Hematopoietic multipotent progenitor cell treated with erythropoietin and hydrocortisone succinate and interleukin-3 and kit ligand, for 4 days (in vitro differentiated cells): Measurements from ENCODE around the gene CHST1.

ENCODE experiments used
- DNase-seq: peaks from one replicate; pipeline ENCODE4 v3.0.0-alpha.2; 2015

CHST1 gene, protein sequence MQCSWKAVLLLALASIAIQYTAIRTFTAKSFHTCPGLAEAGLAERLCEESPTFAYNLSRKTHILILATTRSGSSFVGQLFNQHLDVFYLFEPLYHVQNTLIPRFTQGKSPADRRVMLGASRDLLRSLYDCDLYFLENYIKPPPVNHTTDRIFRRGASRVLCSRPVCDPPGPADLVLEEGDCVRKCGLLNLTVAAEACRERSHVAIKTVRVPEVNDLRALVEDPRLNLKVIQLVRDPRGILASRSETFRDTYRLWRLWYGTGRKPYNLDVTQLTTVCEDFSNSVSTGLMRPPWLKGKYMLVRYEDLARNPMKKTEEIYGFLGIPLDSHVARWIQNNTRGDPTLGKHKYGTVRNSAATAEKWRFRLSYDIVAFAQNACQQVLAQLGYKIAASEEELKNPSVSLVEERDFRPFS

DNA sequence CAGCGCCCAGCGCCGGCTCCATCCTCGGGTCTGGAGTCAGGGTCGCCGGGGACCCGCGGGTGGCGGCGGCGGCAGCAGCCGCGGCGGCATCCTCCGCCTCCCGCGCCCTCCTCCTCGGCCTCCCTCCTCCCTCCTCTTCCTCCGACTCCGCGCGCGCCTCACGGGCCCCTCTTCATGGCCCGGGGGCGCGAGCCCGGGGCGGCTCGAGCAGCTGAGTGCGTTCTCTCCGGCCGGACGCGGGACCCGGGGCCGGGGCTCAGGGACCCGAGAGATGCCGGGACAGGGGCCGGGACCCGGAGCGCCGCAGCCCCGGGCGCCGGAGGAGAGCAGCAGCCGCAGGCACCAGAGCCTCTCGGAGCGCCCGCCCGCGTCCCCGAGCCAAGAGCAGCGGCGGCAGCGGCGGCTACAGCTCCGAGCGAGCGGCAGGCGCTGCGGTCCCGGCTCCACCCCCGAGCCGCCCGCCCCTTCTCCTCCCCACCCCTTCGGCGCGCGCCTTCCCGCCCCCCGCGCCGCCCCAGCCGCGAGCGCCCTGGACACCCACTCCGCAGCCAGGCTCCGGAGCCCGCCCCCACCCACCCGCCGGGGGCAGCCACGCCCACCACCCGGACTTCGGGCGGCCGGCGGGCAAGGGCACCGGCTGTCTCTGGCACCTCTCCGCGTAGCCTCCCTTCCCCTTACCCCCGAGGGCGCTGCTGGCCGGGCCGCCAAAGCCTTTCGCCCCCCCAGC, at the start of gene CHST1:
Gene CHST1, minus strand, starts transcription at position 417 of the 727 bp plus-strand sequence. CDS start 14,699 bp downstream, outside the sequence.
- peak; percentile 59 for DNase-seq

DNA sequence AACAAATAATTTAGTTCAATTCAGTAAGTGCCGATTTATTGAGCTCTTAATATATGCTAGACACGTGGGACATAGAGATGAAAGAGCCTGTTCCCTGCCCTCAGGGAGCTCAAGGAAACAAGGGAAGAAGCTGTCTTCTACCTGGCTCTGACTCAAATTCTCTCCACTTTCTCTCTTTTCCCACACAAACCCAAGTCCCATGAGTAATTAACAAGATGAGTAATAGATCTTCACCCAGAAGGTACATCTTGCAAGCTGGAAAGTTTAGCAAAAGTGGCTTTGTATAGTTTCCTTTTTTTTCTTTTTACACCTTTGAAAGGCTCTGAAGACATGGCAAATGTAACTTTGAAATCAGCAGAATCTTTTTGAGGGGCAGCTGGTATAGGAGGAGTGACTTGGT, 48.2 kb upstream of the CHST1 start:
- no peak for DNase-seq

DNA sequence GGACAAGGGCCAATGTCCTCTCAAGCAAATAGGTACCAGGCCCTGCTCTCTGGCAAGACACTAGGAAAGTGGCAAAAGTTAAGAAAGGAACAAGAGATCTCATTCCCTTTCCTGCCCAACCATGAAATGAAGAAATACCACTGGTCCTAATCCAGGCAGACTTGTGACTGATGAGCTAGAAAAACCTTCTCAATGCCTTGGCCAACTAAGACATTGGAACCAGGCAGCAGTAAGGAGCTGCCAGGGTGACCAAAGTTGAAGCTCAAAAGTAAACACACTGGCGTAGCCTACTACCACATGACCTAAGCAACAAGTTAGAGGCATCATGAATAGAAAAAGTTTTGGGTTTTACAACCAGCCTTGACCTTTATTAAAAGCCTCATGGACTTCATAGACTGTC, 45.1 kb upstream of the CHST1 start:
- DNase-seq: no peak

DNA sequence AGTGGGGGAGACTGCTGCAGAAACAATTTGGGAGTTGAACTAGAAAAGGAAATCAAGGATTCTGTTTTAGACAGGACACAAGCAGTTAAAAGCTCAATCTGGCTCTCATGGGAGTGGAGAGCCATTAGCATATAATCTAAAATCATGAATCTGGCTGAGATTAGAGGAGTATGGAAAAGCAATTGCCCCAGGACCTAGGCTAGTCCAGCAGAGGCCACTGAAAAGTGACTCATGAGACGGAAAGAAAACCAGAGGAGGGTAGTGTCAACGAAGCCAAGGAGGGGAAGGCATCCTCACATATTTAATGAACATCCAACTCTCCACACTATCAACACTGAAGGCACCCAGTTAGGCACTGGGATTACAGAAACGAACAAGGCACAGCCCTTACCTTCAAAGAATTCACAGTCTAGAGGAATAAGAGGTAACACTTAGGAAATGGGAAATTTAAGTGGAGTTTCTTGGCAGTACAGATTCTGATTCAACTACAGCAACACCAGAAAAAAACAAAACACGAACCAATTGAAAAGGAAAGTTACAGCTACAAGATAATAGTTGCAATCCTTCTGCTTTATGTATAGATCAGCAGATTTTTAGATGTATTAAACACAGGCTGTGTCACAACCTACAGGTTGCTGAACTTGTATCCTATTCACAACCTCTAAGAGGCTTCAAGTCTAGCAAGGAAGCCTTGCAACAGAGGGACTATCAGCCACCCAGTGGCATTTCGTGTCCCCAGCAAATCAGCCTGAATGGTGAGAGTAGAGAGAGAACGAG, 43.7 kb upstream of the CHST1 start:
- DNase-seq: no peak

DNA sequence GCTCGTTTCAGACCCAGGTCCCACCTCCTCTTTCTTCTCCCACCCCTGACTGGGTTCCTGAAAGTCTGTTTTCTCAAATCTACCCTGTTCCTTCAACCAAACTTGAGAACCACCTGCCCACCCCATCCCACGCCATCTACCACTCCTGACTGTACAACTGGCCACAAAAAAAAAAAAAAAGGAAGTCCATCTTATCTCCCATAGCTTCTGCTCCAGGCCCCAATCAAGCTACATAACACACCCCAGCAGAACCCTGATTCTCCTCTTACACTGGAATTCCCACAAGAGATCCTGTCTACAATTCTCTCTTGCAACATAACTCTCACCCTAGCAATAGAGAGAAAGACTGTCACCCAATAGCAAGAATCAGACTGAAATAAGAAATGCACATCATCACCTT, 39.2 kb upstream of the CHST1 start:
- peak; percentile 76 for DNase-seq

DNA sequence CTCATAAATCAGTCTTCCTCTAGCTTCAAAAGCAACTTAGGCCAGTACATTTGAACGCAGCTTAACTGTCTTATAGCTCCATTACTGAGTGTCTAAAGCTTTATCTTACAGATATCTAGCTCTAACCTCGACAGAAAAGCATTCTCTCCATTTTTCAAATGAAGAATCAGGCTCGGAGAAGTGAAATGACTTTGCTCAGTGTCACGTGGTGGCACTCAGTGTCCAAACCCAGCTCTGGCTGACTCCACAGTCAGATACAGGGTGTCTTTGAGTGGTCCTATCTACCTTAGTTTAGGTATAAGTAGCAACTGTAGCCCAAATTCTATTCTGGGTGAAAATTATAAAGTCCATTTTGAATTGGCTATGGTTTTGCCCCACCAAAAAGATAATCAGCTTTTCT, 38.7 kb upstream of the CHST1 start:
- DNase-seq: no peak

DNA sequence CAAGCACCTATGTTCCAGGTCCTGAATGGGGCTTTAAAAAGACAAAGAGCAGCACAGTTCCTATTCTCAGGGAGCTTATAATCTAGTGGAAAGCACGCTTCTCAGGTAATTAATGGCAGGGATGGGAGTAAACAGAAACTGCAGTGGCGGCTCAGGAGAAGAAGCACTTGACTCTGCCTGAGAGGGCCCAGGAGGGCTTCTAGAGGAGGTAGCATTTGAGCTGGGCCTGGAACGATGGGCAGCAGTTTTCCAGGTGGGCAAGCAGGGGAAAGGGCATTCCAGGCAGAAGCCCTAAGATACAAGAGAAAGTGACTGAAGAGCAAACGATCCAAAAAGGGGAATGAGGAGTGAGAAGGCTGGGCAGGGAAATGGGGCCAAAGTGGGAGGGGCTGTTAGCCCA, 37.1 kb upstream of the CHST1 start:
- DNase-seq: no peak

DNA sequence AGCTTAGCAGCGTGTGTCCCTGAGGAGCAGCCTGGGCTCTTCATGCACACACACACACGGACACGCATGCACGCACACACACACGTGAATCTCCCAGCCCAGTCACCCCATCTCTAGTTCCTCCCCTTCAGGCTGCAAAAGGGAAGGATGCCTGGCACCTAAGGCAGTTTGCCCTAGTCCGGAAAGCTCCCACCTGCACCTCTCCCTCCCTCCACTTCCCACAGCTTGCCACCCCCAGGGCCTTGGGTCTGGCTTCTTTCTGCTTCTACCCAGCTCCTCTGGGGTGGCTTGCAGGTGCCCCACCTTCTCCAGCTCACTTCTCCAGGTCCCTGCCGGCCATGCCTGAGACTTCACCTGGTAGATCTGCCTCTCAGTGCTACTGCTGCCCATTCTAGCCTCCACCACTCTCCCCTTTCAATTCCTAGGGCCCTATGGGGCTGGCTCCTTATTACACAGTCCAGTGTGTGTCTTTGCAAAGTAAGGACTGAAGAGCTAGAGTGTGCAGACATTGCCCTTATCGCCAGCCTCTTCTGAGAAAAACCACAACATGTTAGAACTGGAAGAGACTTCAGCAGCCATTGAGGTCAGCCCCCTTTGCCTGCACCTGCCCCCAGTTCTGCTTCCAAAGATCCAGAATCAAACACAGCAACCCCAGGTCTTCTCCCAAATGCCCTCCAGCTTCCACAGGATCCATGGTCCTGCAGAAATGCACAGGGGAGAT, 33.5 kb upstream of the CHST1 start:
- peak; percentile 90 for DNase-seq

DNA sequence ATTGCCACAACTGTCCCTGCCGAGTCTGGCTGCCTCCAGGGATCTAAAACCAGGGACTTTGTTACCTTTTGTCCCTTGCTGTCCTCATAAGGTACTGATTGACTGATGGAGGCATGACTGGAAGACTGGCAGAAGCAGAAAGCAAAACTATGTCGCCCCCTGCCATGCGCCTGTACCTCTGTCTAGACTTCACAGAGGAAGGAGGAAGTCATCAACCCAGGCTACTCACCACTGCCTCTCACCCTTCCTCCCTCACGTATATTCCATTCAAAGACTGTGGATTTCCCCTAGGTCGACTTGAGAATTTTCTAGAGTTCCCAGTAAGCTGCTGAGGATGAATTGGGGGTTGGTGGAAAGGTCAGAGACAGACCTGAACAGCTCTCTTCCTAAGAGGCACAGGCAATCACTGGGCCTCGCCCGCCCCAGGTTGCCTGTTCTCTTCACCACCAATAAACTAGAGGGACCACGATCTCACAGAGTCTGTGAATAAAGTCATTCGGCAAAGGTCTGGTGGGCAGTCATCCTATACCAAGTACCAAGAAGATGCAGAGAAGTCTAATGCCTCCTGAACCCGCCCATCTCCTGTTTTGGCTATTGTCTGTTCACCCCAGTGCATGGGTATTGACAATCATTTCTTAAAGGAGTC, 27.5 kb upstream of the CHST1 start:
- DNase-seq: peak; percentile 19

DNA sequence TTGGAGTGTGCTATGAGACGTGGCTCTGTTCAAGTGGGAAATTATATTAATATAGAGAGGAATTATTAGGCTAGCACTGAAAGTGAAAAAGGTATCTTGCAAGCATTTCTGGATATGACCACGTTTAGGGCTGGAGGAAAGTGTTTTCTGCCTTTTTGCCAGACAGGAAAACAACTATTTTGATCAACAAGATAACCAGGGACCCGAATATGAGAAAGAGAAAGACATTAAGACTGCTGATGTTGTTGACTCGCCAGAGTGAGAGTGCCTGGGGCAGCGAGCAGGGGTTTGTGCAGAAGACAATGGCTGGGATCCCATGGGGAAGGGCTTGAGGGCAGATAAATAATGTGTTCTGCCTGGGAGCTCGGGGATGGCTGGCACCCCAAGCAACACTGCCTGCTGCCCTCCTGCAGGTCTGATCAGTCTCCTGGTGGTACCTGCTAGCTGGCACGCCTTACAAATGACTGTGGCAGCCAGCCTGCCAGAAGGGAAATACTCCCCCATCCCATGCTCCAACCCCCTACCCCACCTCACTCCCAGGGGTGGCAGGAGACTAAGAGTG, 23.1 kb upstream of the CHST1 start:
- no peak for DNase-seq

DNA sequence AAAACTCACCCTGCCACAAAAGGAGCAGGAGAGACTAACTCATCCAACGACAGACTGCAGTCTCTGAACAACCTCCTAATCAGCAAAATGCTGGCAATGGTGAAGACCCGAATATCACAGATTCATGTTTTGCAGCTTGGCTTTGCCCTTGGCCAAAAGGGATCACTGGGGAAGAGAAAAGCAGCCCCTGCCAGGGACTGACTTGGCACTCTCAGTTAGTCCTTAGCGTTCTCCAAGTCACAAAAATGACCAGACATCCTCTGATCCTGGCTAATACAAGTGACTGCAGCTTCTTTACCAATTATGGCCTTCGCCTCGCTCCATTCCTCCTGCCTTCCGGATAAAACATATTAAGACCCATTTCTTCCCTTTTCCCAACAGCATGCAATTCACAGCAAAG, 22.4 kb upstream of the CHST1 start:
- DNase-seq: no peak

DNA sequence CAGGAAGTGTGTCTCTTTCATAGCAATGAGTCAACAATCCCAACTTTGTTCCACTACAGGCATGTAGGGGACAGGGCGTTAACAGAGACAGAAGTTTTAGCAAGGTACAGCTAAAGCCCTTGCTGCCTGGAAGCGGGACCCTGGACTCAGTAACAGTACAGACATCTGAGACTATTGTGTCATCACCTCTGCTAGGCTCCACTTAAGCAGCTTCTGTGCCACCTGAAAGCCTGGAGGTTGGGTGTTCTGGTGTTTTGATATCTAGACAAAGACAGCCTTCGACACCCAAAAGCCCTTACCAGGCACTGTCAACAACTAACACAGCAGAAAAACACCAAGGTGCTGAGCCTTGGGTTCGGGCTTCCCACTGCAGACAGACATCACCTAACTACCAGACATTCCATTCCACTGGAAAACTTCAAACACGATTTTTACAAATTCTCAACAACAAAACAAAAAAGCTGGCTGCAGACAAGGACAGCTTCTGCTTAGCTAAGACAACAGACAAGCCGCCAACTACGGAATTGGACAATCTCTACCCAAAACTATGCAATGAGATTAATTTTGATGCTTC, 20.6 kb upstream of the CHST1 start:
- no peak for DNase-seq

DNA sequence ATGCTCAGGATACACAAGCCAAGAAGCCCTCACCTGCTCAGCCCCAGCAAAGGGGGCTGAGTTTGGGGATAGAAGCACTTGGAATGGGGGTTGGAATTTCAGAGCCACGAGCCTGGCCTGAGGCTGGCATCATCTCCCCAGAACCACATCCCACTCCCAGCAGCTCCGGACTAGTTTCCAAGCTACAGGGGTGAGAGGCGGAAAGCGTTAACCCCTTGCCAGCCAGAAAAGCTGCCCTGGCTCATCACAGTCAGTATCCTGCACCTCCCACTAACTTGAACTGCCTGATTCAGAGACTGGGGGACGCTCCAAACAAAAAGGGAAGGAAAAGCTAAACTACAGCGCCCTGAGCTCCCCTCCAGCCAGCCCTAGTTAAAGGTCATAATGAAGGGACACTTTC, 19.0 kb upstream of the CHST1 start:
- DNase-seq: no peak

DNA sequence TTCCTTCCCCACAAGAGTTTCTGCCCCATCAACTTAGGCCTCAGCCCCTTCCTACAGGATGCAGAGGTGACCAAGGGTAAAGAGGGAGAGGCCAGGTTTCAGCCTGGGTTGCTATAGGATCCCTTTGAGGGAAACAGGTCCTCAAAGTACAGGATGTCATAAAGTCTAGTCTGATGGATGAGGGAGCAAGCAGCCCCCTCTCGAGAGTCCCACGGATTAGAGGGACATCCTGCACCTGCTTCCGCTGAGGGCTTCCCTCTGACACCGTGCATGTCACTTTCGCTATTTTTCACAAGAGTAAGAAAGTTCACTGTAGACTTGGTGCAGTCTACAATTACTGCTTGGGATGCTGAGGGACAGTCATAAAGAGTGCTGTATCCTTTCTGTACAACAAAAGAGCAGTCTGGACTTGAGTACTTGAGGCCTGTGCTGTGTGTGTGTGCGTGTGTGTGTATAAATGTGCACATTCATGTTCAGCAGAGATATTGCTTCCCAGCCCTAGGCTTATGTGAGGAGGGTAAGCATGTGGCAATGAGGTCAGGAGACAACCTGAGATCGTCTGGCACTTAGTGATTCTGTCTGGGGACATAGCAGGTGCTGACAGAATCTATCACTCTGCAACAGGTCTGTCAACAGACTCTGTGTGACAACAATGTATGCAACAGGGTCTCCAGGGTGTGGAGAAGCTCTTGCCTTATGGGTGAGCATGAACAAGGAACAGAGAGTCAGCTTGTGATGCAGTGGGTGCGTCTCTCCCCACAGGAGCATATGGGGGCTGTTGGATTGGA, 18.0 kb upstream of the CHST1 start:
- DNase-seq: no peak

DNA sequence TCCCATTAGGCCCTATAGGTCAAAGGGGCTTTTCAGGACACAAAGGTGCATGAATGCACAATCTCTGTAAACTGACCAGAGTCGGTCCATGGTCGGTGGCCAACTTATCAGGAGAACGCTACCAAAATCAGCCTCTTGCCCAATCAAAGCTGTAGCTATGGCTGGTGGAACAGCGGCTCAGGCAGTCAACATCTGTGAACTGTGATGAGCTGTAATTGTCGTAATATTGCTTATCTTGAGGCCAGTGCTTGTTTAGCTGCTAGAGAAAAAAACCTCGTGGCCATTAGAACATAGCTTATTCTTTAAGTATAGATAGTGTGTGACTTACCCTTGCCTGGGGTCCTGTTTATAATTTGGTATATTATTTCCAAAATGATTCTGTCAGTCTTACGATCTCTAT, 14.4 kb upstream of the CHST1 start:
- peak; percentile 55 for DNase-seq

DNA sequence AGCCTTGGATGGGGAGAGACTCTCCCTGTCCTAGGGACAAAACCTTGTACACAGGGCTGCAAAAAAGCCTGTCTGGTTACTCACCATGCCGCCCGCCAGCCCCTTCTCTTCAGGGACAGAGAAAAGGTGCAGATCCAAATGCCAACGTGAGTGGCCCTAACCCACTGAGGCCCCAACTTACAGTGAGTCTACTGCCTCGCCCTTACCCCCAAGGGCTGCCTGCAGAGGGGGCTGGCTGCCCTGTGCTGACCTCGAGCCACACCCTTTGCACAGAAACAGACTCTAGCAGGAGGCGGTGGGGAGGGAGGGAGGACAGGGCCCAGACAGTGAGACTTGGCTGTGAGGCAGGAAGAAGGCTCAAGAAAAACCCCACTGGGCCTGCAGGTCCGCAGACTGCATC, 13.6 kb upstream of the CHST1 start:
- peak; percentile 63 for DNase-seq

DNA sequence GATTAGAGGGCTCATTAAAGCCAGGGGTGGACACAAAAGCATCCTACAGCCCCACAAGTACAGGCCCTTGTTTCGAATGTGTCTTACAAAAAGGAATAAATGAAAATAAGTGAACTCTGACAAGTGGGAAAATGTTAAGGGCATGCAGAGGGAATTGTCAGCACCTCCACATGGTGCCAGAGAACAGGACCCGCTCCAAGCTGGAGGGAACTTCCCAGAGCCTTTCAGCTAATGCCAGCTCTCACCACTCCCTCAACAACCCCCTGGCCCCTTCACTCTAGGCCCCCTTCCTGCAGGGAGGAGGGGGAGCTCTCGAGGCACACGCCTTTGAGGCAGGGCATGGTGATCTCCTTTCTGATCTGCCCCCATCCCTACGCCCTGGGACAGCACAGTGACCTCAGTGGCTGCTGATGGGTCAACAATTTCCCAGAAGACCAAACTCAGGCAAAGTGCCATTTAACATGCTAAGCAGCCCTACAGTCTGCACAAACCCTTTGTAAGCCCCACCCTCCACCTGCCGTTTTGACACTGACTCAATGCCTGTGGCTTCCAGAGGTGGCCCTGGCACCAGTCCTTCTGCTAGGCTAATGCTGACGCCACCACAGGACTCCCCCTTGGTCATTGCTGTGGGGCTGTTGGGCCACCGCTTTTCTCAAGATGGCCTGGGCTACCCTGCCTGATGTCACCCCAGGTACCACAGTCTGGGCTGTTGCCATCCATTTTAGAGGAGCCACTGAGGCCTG, 12.5 kb upstream of the CHST1 start:
- DNase-seq: no peak

DNA sequence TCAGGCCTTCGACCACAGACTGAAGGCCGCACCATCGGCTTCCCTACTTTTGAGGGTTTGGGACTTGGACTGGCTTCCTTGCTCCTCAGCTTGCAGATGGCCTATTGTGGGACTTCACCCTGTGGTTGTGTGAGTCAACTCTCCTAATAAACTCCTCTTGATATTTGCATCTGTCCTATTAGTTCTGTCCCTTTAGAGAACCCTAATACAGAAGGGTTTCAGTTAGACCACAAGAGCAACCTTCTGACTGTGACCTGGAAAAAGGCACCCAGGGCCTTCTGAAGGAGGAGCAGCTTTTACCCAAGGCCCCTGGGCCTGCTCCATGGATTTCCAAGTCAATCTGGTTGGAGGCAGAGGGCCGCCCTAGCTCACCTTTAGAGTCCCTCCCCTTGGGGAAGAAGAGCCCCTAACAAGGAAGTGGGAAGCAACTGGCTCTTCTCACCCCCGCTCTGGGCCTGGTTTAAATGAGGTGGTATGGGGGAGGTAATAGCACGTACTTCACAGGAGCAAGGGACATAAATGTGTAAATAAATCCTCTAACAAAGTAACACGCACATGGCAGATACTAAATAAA, 11.2 kb upstream of the CHST1 start:
- DNase-seq: no peak

DNA sequence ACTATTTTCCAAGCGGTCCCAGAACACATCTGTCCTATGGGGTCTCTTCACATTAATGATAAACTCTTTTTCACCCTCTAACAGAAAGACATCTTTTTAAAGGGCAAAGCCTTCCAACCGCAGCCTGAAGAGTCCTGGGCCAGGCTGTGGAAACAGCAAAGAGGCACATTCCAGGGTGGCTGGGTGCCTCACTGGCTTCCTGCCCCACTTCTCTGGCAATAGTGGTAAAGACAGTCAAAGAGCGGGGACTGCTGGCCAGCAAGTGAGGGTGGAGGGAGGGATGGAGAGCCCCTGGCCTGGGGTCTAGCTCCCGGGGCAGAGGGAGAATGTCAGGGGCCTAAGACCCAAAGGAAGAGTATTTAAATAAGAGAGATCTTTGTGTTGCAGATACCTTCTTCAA, 10.2 kb upstream of the CHST1 start:
- DNase-seq: no peak
